ENCODE results near the gene MMRN1.

MMRN1 gene

GRCh38 chr4:89981789-89982334 lies 87.2 kb downstream of the MMRN1 start:
- intact Hi-C loops (cut with DNase I), result no loop called here
- no peak for DNase-seq

DNA sequence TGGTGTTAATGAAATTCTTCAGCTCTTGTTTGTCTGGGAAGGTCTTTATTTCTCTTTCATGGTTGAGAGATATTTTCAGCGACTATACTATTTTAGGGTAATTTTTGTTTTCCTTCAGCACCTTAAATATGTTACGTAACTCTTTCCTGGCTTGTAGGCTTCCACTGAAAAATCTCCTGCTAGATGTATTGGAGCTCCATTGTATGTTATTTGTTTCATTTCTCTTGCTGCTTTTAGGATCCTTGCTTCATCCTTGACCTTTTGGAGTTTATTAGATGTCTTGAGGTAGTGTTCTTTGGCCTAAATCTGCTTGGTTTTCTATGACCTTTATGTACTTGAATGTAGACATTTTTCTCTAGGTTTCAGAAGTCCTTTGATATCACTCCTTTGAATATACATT lies 93.6 kb downstream of the MMRN1 start:
- DNase-seq, result no peak

GRCh38 chr4:89992744-89993143 lies 98.1 kb downstream of the MMRN1 start:
- DNase-seq, result no peak
- intact Hi-C loops (cut with DNase I), result no loop called here

More for the DNA sequence above, 93.6 kb downstream of the MMRN1 start:
- intact Hi-C loops (cut with DNase I), result no loop called here

DNA sequence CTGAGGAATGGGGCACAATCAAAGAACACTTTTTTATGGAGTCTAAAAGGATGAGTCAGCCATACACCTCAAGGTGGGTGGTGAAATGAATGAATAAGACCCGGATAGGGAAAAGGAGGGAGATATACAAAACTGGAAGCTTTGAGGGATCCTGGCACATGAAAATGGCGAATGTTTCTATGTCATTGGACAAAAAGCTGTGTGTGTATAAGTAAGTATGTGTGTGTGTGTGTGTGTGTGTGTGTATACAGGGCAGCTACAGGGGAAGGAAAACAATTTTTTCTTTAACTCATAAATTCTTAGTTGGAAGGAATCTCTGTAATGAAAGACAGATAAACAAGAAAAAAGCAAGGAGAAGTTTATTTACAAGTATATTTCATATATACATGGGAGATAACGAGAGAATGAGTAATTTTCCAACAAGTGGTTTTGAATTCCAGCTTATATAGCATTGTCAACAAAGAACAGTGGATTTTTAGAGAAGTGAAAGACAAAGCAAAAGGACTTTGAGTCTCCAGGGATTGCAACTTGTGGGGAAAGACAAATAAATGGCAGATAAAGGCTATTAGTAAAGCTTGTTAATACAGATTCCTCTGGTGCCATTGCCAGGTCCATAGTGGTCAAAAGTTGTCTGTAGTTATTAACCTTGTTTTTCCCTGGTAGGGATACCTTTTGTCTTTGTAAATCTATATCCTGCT lies 99.7 kb downstream of the MMRN1 start:
- intact Hi-C loops (cut with DNase I), result no loop called here
- no peak for DNase-seq

- DNase-seq, result no peak
- intact Hi-C loops (cut with DNase I), result no loop called here
Measured at GRCh38 chr4:89995006-89995405, 100.4 kb downstream of the MMRN1 start.

DNA sequence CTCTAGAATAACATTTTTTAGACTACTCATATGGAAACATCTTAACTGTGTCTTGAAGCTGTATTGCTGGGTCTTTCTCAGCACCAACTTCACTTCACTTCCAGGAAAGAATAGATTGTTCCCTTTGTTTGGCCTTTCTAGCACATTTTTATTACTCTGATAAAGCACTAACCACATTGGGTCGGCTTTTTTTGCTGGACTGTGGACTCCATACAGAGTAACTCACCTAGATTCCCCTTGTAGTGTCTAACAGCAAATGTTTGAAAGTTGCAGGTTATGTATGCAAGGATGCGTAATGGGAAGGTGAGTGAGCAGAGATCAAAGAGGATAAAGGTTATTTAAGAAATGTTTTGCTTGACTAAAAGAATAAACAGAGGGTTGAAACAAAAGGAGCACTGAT lies 101.2 kb downstream of the MMRN1 start:
- DNase-seq, result no peak
- intact Hi-C loops (cut with DNase I), result no loop called here

DNA sequence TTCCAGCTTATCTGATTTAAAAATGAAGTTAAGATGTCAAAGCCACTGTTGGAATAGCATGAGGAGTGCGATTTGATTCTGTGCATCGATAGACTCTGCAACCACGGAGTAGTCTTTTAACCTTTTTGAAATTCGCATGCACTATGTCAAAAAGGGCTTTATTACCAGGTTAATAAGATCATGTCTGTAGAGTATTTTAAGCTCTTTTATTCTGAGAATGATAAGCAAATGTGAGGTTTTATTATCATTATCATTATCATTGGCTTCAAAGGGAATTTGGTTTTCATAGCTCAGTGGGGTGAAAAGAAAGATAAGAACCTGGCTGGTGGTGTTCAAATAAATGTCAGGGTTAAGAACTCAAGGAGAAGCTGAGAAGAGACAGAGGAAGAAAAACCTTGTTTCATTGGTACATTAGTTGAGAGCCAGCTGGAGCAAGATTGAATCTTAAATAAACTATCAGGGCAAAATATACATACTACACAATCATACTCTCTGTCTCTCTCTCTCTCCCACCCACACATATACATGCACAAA lies 102.6 kb downstream of the MMRN1 start:
- intact Hi-C loops (cut with DNase I), result no loop called here
- no peak for DNase-seq

GRCh38 chr4:89998469-89999011 lies 103.9 kb downstream of the MMRN1 start:
- intact Hi-C loops (cut with DNase I), result no loop called here

DNA sequence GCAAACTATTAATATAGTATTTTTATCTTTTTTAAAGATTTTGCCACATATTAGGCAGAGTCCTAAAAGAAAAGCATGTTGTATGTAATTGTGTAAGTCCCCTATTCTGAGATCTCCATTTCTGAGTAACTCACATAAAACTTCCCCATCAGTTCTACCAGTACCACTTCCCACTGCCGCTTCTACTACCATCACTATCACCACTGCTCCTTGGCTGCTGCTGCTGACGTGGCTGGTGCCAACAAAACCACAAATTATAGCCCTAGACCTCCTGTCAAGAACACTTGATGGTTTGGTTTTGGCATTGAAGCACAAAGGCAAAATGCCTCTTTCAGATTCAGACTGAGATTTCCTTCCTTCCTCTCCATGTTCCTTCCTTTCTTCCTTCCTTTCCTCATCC lies 106.4 kb downstream of the MMRN1 start:
- DNase-seq, result no peak
- intact Hi-C loops (cut with DNase I), result no loop called here

More at GRCh38 chr4:89998469-89999011, 103.9 kb downstream of the MMRN1 start:
- DNase-seq, result no peak

DNA sequence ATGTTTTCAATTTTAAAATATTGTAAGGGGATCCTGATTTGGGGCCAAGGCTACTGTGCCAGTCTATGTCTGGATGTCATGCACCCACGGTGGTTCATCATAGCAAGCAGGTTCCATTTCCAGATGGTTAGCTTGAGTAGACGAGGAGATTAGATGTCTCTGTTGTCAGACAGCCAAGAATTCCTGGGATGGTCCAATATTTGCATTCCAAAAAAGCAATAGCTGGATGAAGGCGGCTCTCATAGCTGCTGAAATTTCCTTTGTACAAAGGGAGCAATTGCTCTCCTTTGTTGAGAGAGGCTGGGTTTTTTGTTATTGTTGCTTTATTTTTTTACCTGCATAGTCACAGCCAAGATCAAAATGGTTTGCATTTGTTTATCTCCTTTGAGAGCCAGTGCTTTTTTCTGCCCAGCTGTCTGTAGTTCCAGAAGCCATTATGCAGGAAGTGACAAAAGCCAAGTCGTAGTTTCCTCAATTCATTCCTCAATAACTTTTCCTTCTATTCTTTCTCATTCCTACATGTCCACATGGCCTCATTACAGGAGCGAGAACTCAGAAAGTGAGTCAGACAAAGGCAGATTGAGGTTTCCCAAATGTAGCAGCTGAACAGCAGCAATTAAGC lies 107.9 kb downstream of the MMRN1 start:
- DNase-seq, result no peak
- intact Hi-C loops (cut with DNase I), result no loop called here

All from head of caudate nucleus (tissue), 42 donors.